NCI-H2196 treated with DMSO at 0.1 percent for 48 hours (cell line): Measurements from ENCODE around the gene RFT1.

ENCODE experiments used
- DNase-seq: peaks from one replicate; lab custom pipeline; 2025; ENCODE audit not compliant: unreplicated experiment; lab: John Stamatoyannopoulos, UW

The RFT1 gene

GRCh38 chr3:53130179-53131061 lies at the start of gene RFT1:
TSS of gene RFT1 (minus strand) at chr3:53130435. CDS start at chr3:53130400, 35 bp downstream.
- DNase-seq, result peak; percentile 65

GRCh38 chr3:53179580-53179979 lies 49.3 kb upstream of the RFT1 start:
- DNase-seq, result no peak

GRCh38 chr3:53178246-53178645 lies 48.0 kb upstream of the RFT1 start:
- DNase-seq, result no peak

GRCh38 chr3:53175613-53176540 lies 45.6 kb upstream of the RFT1 start:
- no peak for DNase-seq

GRCh38 chr3:53174346-53175250 lies 44.4 kb upstream of the RFT1 start:
- DNase-seq, result no peak

GRCh38 chr3:53173107-53173506 lies 42.9 kb upstream of the RFT1 start:
- DNase-seq, result no peak

- no peak for DNase-seq
Observed at GRCh38 chr3:53171827-53172505, 41.7 kb upstream of the RFT1 start.

GRCh38 chr3:53171064-53171418 lies 40.8 kb upstream of the RFT1 start:
- no peak for DNase-seq

- DNase-seq, result no peak
Observed at GRCh38 chr3:53170325-53171063, 40.3 kb upstream of the RFT1 start.

GRCh38 chr3:53169832-53170324 lies 39.6 kb upstream of the RFT1 start:
- DNase-seq, result no peak

GRCh38 chr3:53169045-53169831 lies 39.0 kb upstream of the RFT1 start:
- DNase-seq, result peak; percentile 15

GRCh38 chr3:53168175-53168923 lies 38.1 kb upstream of the RFT1 start:
- no peak for DNase-seq

GRCh38 chr3:53167418-53168174 lies 37.4 kb upstream of the RFT1 start:
- DNase-seq, result no peak

- DNase-seq, result no peak
Observed at GRCh38 chr3:53166781-53167291, 36.6 kb upstream of the RFT1 start.

GRCh38 chr3:53166206-53166605 lies 36.0 kb upstream of the RFT1 start:
- DNase-seq, result no peak

- no peak for DNase-seq
Observed at GRCh38 chr3:53164911-53165310, 34.7 kb upstream of the RFT1 start.
